OCI-LY3 (cell line): Measurements from ENCODE around the gene CACNA2D3.

Source experiments
- H2AFZ ChIP-seq: fragments of 200-600, 300-600 bp; shearing (Covaris generic); 2 replicates; pipeline ENCODE4 v1.6.0; 2014; ENCODE audit warnings: antibody characterized with exemption, low read depth, low read length
- H3K27ac ChIP-seq: fragments of 200-600, 300-600 bp; sonication (generic); 2 replicates; pipeline ENCODE4 v1.5.1; 2014; ENCODE audit warnings: mild to moderate bottlenecking, low read length, moderate library complexity, mixed read lengths
- H3K27me3 ChIP-seq: fragments of 200-600, 300-600 bp; sonication (generic); 2 replicates; pipeline ENCODE4 v1.6.1; 2014; ENCODE audit warnings: low read depth, low read length, mixed read lengths
- H3K36me3 ChIP-seq: fragments of 200-600, 300-600 bp; sonication (generic); replicated peaks from 2 replicates; pipeline ENCODE3; 2014; ENCODE audit warnings: low read depth, low read length, mixed read lengths
- H3K4me1 ChIP-seq: fragments of 300-600, 200-600 bp; sonication (generic); 2 replicates; pipeline ENCODE4 v1.6.1; 2014; ENCODE audit warnings: low read length, mixed read lengths
- H3K4me2 ChIP-seq: fragments of 200-600, 300-600 bp; sonication (generic); 2 replicates; pipeline ENCODE4 v1.6.1; 2014; ENCODE audit warnings: low read length, mixed read lengths
- H3K4me3 ChIP-seq: fragments of 300-600, 200-600 bp; sonication (generic); 2 replicates; pipeline ENCODE4 v1.5.1; 2014; ENCODE audit warnings: antibody characterized with exemption, mild to moderate bottlenecking, low read length, moderate library complexity
- H3K79me2 ChIP-seq: fragments of 300-600, 200-600 bp; shearing (Covaris generic); 2 replicates; pipeline ENCODE4 v1.6.1; 2014; ENCODE audit warnings: mild to moderate bottlenecking, low read length, mixed read lengths
- H3K9ac ChIP-seq: fragments of 300-600, 200-600 bp; shearing (Covaris generic); 2 replicates; pipeline ENCODE4 v1.6.0; 2014; ENCODE audit warnings: mild to moderate bottlenecking, low read length, moderate library complexity
- H3K9me3 ChIP-seq: fragments of 200-600, 300-600 bp; shearing (Covaris generic); 2 replicates; pipeline ENCODE4 v1.6.1; 2014; ENCODE audit warnings: low read length, mixed read lengths; ENCODE audit not compliant: insufficient read depth
- H4K20me1 ChIP-seq: fragments of 200-600, 300-600 bp; sonication (generic); 2 replicates; pipeline ENCODE4 v1.6.1; 2016; ENCODE audit warnings: low read length, mixed read lengths; ENCODE audit not compliant: insufficient read depth
- EZH2phosphoT487 ChIP-seq: fragments of 200-600 bp; shearing (Covaris generic); IDR thresholded peaks from 2 replicates; pipeline ENCODE4 v1.6.1; 2018; ENCODE audit warnings: antibody characterized with exemption, mixed run types, low read depth
- TF ChIP-seq, protein P1 (sequence below): fragments of 200-600, 300-600 bp; sonication (generic); IDR thresholded peaks from 2 replicates; pipeline ENCODE4 v1.5.1; 2014; ENCODE audit warnings: antibody characterized with exemption, low read length, low read depth

Gene CACNA2D3

DNA sequence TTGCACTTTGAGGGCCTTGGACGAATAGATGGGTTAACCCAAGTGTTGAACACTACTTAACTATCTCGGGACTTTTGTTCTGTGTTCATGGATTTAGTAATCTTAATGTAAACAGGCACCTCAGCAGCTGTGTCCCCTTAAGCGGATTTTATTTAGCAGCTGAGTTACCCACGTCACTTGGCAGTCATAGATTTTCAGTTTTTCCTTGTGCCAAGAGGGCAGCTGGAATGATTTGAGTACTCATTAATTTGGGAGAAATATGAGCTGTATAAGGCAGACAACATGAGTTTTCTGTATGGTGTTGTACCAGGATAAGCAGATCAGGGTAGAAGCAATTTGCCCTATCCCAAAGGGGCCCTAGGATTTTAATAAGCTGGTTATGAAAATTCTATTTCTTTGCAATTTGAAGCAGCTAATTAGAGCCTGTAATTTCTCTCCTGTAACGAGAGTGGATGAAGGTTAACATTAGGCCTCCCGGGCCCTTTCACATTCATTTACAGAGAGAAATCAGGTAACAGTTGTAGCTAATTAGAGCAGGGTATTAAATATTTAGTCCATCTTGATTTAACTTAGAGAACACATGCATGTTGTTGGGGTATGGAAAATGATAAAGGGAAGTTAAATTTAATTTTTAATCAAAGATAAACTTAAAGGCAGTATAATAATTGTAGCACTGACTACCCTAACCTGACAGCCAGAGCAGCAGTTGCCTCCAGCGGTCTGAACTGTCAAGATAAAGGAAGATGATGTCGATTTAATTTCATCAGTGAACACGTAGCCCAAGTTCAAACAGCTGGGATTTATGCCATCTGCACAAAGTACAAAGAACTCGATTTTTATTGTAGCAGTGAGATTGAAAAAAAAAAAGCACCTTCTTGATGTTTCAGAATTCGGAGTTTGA, 611.0 kb downstream of the CACNA2D3 start:
- H3K27ac ChIP-seq: no peak overlapping the region
- no peak overlapping the region for H3K4me2 ChIP-seq
- no peaks in the 10 kb centered on the region for H4K20me1 ChIP-seq
- no peaks in the 10 kb centered on the region for H3K4me1 ChIP-seq
- no peaks in the 10 kb centered on the region for H3K36me3 ChIP-seq
- H3K4me3 ChIP-seq: no peak overlapping the region
- H3K9ac ChIP-seq: no peak overlapping the region
- no peaks in the 10 kb centered on the region for H3K27me3 ChIP-seq
- no peak for TF ChIP-seq EZH2phosphoT487
- TF ChIP-seq, protein P1, sequence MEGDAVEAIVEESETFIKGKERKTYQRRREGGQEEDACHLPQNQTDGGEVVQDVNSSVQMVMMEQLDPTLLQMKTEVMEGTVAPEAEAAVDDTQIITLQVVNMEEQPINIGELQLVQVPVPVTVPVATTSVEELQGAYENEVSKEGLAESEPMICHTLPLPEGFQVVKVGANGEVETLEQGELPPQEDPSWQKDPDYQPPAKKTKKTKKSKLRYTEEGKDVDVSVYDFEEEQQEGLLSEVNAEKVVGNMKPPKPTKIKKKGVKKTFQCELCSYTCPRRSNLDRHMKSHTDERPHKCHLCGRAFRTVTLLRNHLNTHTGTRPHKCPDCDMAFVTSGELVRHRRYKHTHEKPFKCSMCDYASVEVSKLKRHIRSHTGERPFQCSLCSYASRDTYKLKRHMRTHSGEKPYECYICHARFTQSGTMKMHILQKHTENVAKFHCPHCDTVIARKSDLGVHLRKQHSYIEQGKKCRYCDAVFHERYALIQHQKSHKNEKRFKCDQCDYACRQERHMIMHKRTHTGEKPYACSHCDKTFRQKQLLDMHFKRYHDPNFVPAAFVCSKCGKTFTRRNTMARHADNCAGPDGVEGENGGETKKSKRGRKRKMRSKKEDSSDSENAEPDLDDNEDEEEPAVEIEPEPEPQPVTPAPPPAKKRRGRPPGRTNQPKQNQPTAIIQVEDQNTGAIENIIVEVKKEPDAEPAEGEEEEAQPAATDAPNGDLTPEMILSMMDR: no peak
- H2AFZ ChIP-seq: no peak overlapping the region
- no peaks in the 10 kb centered on the region for H3K79me2 ChIP-seq
- H3K9me3 ChIP-seq: peaks cover 3% of the 10 kb centered on the region; the same call in 1 of the 2 replicates

DNA sequence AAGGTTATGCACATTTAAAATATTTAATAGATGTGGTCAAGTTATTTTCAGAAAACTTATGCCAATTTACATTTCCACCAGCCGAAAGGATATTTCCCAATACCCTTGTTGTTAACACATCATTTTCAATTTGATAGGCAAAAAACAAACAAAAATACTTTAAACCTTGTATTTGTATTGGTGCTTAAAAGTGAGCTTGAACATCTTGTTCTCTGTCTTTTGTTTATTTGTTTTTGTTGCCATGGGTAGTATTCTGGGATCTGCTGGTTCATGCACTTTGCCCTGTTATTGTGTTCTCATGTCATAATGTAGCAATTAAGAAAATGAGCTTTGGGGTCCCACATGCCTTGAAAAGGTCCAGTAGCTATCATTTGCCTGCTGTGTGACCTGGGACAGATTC, 614.1 kb downstream of the CACNA2D3 start:
- TF ChIP-seq, protein P1: no peak
- TF ChIP-seq EZH2phosphoT487: no peak

DNA sequence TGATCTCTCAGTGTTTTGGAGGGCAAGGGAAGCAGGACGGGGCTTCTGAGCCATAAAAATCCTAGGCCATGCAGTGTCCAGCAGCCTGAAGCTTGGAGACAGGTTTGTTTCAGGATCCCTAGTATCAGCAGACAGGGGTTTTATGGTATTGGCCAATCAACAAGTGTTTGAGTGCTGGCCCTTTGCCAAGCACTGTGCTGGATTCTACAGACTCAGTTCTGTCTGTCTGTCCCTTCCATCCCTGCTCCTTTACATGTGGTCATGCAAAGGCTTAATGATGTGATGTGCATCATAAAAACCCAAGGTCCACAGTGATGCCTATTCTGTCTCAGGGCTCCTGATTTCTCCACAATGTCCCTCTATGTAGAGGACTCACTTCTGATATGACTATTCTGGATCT, 621.4 kb downstream of the CACNA2D3 start:
- Histone ChIP-seq H3K4me3 (no peak overlapping the region), H3K9me3 (no peaks in the 10 kb centered on the region), H4K20me1 (no peaks in the 10 kb centered on the region), H3K36me3 (no peaks in the 10 kb centered on the region), H3K27ac (no peak overlapping the region), H3K4me2 (no peak overlapping the region), H2AFZ (no peak overlapping the region), H3K9ac (no peak overlapping the region), H3K79me2 (no peaks in the 10 kb centered on the region), H3K27me3 (no peaks in the 10 kb centered on the region), H3K4me1 (no peaks in the 10 kb centered on the region)
- TF ChIP-seq, protein P1: no peak
- TF ChIP-seq EZH2phosphoT487: no peak

More for the DNA sequence above, 614.1 kb downstream of the CACNA2D3 start:
- H3K4me1 ChIP-seq: no peaks in the 10 kb centered on the region
- no peaks in the 10 kb centered on the region for H3K9me3 ChIP-seq
- no peak overlapping the region for H3K4me3 ChIP-seq
- no peaks in the 10 kb centered on the region for H3K27me3 ChIP-seq
- H3K4me2 ChIP-seq: no peak overlapping the region
- H2AFZ ChIP-seq: no peak overlapping the region
- H3K79me2 ChIP-seq: no peaks in the 10 kb centered on the region
- H4K20me1 ChIP-seq: no peaks in the 10 kb centered on the region
- no peak overlapping the region for H3K9ac ChIP-seq
- H3K27ac ChIP-seq: no peak overlapping the region
- no peaks in the 10 kb centered on the region for H3K36me3 ChIP-seq

DNA sequence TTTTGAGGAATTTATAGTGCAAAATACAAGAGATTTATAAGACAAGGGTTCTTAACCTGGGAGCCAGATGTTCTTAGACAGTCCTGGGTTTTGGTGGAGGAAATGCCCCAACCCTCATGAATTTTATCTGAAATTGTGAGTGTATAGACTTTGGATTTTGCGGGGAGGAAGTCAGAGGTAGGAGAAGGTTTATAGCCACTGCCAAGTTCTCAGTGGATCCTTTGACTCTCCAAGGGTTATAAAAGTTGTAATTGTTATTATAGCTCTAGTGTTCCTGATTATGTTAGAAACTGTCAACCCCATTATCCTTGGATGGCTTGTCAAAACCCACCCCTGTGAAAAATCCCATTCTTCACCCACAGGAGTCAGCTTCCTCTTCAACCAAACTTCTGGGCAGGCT, 621.9 kb downstream of the CACNA2D3 start:
- no peaks in the 10 kb centered on the region for H3K4me1 ChIP-seq

More for the DNA sequence above, 621.9 kb downstream of the CACNA2D3 start:
- H3K9me3 ChIP-seq: no peaks in the 10 kb centered on the region
- no peak overlapping the region for H3K4me2 ChIP-seq
- H3K36me3 ChIP-seq: no peaks in the 10 kb centered on the region
- H3K4me3 ChIP-seq: no peak overlapping the region
- no peak overlapping the region for H3K9ac ChIP-seq
- H3K27me3 ChIP-seq: no peaks in the 10 kb centered on the region
- no peaks in the 10 kb centered on the region for H3K79me2 ChIP-seq
- TF ChIP-seq, protein P1: no peak
- TF ChIP-seq EZH2phosphoT487: no peak
- no peak overlapping the region for H3K27ac ChIP-seq
- H2AFZ ChIP-seq: no peak overlapping the region
- H4K20me1 ChIP-seq: no peaks in the 10 kb centered on the region
